HL-60 (cell line): ENCODE results near the gene AKT3.

ENCODE experiments used
- CTCF ChIP-seq: IDR thresholded peaks from one replicate; pipeline ENCODE4 v1.5.1; 2011; ENCODE audit warnings: low read length, control low read depth, inconsistent platforms; ENCODE audit not compliant: insufficient read depth
- REST ChIP-seq: IDR thresholded peaks from 2 replicates; pipeline ENCODE4 v1.6.1; 2012; ENCODE audit warnings: low read depth; ENCODE audit not compliant: insufficient replicate concordance

GRCh38 chr1:243542739-243543415 lies 307.2 kb downstream of the AKT3 start:
- no peak for TF ChIP-seq CTCF
- TF ChIP-seq REST = no peak
